Measurements from ENCODE around the gene IPMK.
"Not testable (repeated sequence)": the region's sequence is repeated elsewhere in the genome, so short reads cannot be mapped to it uniquely, and the experiment has no call there.

The IPMK gene

DNA sequence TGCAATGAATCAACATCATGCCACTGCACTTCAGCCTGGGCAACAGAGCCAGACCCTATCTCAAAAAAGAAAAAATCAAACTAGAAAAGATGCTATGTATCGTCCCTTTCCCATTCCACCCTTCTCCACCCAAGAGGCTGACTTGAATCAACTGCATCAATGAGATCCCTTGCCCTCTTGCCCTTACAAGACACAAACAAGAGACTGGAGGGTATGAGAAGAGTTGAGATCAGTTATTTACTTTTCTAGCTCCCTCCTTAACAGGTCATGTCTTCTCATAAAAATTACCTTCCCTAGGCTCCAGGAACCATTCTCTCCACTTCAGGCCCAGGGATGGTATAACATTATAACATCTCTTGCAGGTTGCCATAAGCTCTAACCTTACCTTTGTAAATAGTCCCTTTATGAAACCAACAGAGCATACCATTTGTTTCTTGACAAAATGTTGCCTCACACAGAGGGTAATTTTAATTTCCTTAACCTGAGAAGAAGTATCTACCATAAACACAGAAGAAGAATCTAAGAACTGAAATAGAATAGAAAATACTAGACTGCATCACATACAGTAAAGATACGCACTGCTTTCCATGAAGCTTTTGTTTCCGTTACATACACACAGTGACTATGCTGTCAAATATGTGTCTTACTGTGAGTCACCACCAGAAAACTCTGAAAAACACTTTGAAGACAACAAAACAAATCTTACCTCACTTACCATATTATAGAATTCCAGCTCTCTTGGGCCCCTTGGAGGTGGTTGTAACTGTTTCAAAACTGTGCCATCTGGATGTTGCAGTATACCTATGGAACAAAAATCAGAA is 30.5 kb downstream of the IPMK start:
- peaks cover 23% of the 10 kb centered on the region for H3K36me3 ChIP-seq (ENCODE audit: low read length)
- no peak overlapping the region for H3K4me2 ChIP-seq (ENCODE audit: low read depth, low read length, poor library complexity, severe bottlenecking)
- no peak overlapping the region for H3K27ac ChIP-seq (ENCODE audit: low read depth, low read length)
- H4K20me1 ChIP-seq (ENCODE audit: low read depth, low read length): peaks cover 14% of the 10 kb centered on the region
- no peaks in the 10 kb centered on the region for H3K9me3 ChIP-seq (ENCODE audit: insufficient read depth, low read length)
- H3F3A ChIP-seq (ENCODE audit: insufficient read depth): no peaks in the 10 kb centered on the region
- H3K4me3 ChIP-seq (ENCODE audit: insufficient read depth, low read length, poor library complexity, severe bottlenecking): no peak overlapping the region
- TF ChIP-seq, protein P1, sequence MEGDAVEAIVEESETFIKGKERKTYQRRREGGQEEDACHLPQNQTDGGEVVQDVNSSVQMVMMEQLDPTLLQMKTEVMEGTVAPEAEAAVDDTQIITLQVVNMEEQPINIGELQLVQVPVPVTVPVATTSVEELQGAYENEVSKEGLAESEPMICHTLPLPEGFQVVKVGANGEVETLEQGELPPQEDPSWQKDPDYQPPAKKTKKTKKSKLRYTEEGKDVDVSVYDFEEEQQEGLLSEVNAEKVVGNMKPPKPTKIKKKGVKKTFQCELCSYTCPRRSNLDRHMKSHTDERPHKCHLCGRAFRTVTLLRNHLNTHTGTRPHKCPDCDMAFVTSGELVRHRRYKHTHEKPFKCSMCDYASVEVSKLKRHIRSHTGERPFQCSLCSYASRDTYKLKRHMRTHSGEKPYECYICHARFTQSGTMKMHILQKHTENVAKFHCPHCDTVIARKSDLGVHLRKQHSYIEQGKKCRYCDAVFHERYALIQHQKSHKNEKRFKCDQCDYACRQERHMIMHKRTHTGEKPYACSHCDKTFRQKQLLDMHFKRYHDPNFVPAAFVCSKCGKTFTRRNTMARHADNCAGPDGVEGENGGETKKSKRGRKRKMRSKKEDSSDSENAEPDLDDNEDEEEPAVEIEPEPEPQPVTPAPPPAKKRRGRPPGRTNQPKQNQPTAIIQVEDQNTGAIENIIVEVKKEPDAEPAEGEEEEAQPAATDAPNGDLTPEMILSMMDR (IDR thresholded peaks at IDR 0.05; ENCODE audit: insufficient read depth, low read length, poor library complexity, severe bottlenecking): no peak
- no peak for TF ChIP-seq EZH2phosphoT487 (conservative IDR thresholded peaks at IDR 0.05; ENCODE audit: low read length)
- H3K9ac ChIP-seq (ENCODE audit: low read length): no peak overlapping the region
- H3K9me2 ChIP-seq (replicated peaks; ENCODE audit: insufficient read depth, low read length): no peaks in the 10 kb centered on the region
- no peak overlapping the region for H2AFZ ChIP-seq (ENCODE audit: low read depth, low read length, severe bottlenecking)
- peaks cover 60% of the 10 kb centered on the region for H3K79me2 ChIP-seq (ENCODE audit: insufficient read depth, low read length)
- H3K27me3 ChIP-seq (ENCODE audit: low read length): no peaks in the 10 kb centered on the region

DNA sequence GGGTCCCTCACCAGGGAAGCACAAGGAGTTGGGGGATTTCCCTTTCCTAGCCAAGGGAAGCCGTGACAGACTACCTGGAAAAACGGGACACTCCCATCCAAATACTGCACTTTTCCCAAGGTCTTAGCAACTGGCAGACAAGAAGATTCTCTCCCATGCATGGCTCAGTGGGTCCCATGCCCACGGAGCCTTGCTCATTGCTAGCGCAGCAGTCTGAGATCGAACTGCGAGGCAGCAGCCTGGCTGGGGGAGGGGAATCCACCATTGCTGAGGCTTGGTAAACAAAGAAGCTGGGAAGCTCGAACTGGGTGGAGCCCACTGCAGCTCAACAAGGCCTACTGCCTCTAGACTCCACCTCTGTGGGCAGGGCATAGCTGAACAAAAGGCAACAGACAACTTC is 37.8 kb downstream of the IPMK start:
- not testable (repeated sequence) for H3K27me3 ChIP-seq (ENCODE audit: low read length); H3K79me2 ChIP-seq (ENCODE audit: insufficient read depth, low read length); H3F3A ChIP-seq (ENCODE audit: insufficient read depth); H3K9me3 ChIP-seq (ENCODE audit: insufficient read depth, low read length); H3K4me3 ChIP-seq (ENCODE audit: insufficient read depth, low read length, poor library complexity, severe bottlenecking); H3K4me2 ChIP-seq (ENCODE audit: low read depth, low read length, poor library complexity, severe bottlenecking); H2AFZ ChIP-seq (ENCODE audit: low read depth, low read length, severe bottlenecking); H3K9ac ChIP-seq (ENCODE audit: low read length); H3K27ac ChIP-seq (ENCODE audit: low read depth, low read length); H3K9me2 ChIP-seq (replicated peaks; ENCODE audit: insufficient read depth, low read length); H4K20me1 ChIP-seq (ENCODE audit: low read depth, low read length)
- peaks cover 24% of the 10 kb centered on the region for H3K36me3 ChIP-seq (ENCODE audit: low read length)

DNA sequence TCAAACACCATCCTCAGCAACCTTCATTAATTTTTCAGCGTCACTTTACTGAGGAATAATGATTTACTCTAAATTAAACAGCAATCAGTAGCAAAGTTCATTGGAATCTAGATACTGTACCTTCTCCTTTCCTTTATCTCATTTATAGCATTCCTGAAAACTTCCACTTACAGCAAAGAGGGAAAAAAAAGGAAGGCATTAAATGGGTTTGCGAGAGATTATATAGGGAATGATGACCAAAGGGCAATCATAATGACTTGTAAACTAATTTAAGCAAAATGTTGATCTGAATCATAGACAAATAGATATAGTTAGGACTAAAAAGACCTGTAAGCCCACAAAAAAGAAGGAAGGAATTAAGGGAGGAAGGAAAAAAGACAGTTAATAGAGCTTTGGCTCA is 42.0 kb downstream of the IPMK start:
- Histone ChIP-seq H4K20me1 (ENCODE audit: low read depth, low read length) (no peaks in the 10 kb centered on the region), H3K4me3 (ENCODE audit: insufficient read depth, low read length, poor library complexity, severe bottlenecking) (no peak overlapping the region), H3K9me2 (replicated peaks; ENCODE audit: insufficient read depth, low read length) (no peaks in the 10 kb centered on the region), H3K27ac (ENCODE audit: low read depth, low read length) (no peak overlapping the region), H3K9ac (ENCODE audit: low read length) (no peak overlapping the region), H3K9me3 (ENCODE audit: insufficient read depth, low read length) (no peaks in the 10 kb centered on the region), H3K79me2 (ENCODE audit: insufficient read depth, low read length) (no peaks in the 10 kb centered on the region), H3F3A (ENCODE audit: insufficient read depth) (0 out of 2 replicates have a peak, but pooled peaks cover 5% of the 10 kb centered on the region), H2AFZ (ENCODE audit: low read depth, low read length, severe bottlenecking) (no peak overlapping the region), H3K4me2 (ENCODE audit: low read depth, low read length, poor library complexity, severe bottlenecking) (no peak overlapping the region), H3K27me3 (ENCODE audit: low read length) (no peaks in the 10 kb centered on the region), H3K36me3 (ENCODE audit: low read length) (peaks cover 34% of the 10 kb centered on the region)
- TF ChIP-seq EZH2phosphoT487 (conservative IDR thresholded peaks at IDR 0.05; ENCODE audit: low read length): no peak
- TF ChIP-seq, protein P1 (IDR thresholded peaks at IDR 0.05; ENCODE audit: insufficient read depth, low read length, poor library complexity, severe bottlenecking): no peak

DNA sequence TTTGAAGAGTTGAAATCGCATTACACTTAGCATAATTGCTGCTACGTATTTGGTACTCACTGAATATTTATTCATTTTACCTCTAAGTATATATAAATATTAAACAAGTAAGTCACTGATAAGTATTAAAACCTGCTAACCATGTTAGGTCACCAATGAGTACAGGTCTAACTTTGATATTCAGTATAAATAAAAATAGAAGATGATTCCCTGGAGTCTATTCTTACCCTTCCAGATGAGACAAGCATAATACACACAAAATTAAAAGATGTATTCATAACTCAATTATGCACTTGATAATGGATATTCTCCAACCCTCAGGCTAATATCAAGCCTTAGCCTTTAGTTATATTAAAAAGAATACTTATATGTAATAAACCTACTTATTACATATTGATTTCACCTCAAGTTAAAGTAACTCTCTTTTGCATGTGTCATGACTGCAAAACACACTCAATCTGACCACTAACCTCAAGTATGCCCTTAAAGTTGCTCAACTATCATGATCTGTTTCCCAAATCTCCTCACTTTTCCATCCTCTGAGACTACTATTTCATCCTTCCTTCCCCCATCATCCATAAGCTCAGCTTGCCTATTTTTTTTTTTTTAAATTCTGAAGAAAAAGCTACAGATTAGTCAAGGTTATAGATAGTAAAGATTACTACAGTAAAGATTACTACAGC is 46.8 kb downstream of the IPMK start:
- H3K4me2 ChIP-seq (ENCODE audit: low read depth, low read length, poor library complexity, severe bottlenecking): no peak overlapping the region
- H3K9me3 ChIP-seq (ENCODE audit: insufficient read depth, low read length): no peaks in the 10 kb centered on the region
- H3K9ac ChIP-seq (ENCODE audit: low read length): no peak overlapping the region
- TF ChIP-seq EZH2phosphoT487 (conservative IDR thresholded peaks at IDR 0.05; ENCODE audit: low read length): no peak
- TF ChIP-seq, protein P1 (IDR thresholded peaks at IDR 0.05; ENCODE audit: insufficient read depth, low read length, poor library complexity, severe bottlenecking): no peak
- H2AFZ ChIP-seq (ENCODE audit: low read depth, low read length, severe bottlenecking): no peak overlapping the region
- no peak overlapping the region for H3K4me3 ChIP-seq (ENCODE audit: insufficient read depth, low read length, poor library complexity, severe bottlenecking)
- H3F3A ChIP-seq (ENCODE audit: insufficient read depth): no peaks in the 10 kb centered on the region
- no peak overlapping the region for H3K27ac ChIP-seq (ENCODE audit: low read depth, low read length)
- H3K9me2 ChIP-seq (replicated peaks; ENCODE audit: insufficient read depth, low read length): no peaks in the 10 kb centered on the region
- no peaks in the 10 kb centered on the region for H4K20me1 ChIP-seq (ENCODE audit: low read depth, low read length)
- no peaks in the 10 kb centered on the region for H3K79me2 ChIP-seq (ENCODE audit: insufficient read depth, low read length)
- no peaks in the 10 kb centered on the region for H3K27me3 ChIP-seq (ENCODE audit: low read length)
- H3K36me3 ChIP-seq (ENCODE audit: low read length): peaks cover 19% of the 10 kb centered on the region; the same call in 1 of the 2 replicates
